Occipital lobe (tissue), 2 donors: Measurements from ENCODE around the gene GAPVD1. TPM values are rescaled to one million over a fixed set of nuclear protein-coding genes. Genes with fewer than 3 reads are reported as not detected.
"Not testable (repeated sequence)": the region's sequence is repeated elsewhere in the genome, so short reads cannot be mapped to it uniquely, and the experiment has no call there.

ENCODE experiments used
- DNase-seq: peaks from one replicate; lab custom pipeline; 2025; lab: John Stamatoyannopoulos, UW
- total RNA-seq: library from RNA; depleted of rRNA; stranded (reverse); fragments of >200 nt; gene quantifications from one replicate; pipeline ENCODE4 v1.2.3, GENCODE V29; 2014

GAPVD1 gene, protein sequence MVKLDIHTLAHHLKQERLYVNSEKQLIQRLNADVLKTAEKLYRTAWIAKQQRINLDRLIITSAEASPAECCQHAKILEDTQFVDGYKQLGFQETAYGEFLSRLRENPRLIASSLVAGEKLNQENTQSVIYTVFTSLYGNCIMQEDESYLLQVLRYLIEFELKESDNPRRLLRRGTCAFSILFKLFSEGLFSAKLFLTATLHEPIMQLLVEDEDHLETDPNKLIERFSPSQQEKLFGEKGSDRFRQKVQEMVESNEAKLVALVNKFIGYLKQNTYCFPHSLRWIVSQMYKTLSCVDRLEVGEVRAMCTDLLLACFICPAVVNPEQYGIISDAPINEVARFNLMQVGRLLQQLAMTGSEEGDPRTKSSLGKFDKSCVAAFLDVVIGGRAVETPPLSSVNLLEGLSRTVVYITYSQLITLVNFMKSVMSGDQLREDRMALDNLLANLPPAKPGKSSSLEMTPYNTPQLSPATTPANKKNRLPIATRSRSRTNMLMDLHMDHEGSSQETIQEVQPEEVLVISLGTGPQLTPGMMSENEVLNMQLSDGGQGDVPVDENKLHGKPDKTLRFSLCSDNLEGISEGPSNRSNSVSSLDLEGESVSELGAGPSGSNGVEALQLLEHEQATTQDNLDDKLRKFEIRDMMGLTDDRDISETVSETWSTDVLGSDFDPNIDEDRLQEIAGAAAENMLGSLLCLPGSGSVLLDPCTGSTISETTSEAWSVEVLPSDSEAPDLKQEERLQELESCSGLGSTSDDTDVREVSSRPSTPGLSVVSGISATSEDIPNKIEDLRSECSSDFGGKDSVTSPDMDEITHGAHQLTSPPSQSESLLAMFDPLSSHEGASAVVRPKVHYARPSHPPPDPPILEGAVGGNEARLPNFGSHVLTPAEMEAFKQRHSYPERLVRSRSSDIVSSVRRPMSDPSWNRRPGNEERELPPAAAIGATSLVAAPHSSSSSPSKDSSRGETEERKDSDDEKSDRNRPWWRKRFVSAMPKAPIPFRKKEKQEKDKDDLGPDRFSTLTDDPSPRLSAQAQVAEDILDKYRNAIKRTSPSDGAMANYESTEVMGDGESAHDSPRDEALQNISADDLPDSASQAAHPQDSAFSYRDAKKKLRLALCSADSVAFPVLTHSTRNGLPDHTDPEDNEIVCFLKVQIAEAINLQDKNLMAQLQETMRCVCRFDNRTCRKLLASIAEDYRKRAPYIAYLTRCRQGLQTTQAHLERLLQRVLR (N-terminal part only)
- 81.6 TPM for total RNA-seq

DNA sequence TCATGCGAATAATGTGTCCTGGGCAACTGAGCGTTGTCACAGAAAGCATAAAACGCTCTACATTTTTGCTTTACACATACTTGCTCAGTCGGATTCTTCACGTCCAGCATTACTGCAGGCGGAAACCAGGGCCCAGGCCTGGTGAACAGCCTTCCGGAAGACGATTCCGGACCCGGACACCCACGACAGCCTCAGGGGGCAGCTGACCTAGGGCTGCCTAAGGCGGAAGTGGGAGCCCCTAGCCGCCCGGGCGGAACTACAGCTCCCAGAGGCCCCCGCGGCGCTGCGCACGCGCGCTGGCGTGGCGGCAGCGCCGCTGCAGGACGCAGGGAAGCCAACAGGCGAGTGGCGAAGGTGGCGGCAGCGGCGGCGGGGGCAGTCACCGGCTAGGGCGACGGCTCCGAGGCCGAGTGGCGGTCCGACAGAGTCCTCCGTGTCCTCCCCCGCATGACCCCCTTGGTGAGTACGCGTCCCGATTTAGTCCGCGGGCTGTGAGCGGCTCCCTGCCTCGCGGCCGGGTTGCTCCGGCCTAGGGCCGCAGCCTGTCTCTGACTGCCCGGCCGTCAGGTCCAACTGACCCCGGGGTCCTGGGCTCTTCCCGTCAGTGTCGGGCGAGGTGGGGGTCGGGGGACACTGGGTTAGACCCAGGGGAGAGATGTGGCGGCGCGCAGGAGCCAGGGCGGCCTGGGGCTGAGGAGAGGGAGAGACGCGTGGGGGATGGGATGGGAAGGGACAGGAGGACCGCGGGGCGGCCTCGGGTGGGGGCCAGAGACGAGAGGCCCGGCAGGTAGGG lies at the start of gene GAPVD1:
GAPVD1 (plus strand) TSS at position 326 of the 793 bp plus-strand sequence. CDS start 37,096 bp downstream, outside the sequence.
- DNase-seq = peak; percentile 83

DNA sequence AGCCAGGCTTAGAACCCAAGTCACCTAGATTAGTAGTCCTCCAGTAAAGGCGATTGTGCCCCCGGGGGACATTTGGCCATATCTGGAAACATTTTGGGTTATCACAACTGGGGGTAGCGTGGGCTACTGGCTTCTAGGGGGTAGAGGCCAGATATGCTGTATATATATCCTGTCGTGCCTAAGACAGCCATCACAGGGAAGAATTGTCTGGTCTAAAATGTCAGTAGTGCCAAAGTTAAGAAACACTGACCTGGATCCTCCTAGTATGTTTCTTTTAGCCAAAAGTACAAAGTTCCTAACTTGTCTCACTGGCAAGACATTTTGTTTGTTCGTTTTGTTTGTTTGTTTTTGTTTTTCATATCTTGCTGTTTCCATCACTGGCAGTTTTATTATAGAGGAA lies 47.4 kb upstream of the GAPVD1 start:
- DNase-seq = no peak

DNA sequence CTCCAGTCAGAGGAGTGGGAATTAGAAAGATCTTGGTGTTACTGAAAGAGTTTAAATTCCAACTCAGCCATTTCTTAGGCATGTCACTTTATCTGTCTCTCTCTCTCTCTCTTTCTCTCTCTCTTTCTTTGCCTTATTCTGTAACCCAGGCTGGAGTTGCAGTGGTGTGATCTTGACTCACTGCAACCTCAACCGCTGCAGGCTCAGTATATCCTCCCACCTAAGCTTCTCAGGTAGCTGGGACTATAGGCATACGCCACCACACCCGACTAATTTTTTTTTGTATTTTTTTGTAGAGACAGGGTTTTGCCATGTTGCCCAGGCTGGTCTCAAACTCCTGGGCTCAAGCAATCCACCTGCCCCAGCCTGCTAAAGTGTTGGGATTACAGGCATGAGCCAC lies 43.0 kb upstream of the GAPVD1 start:
- DNase-seq = no peak

DNA sequence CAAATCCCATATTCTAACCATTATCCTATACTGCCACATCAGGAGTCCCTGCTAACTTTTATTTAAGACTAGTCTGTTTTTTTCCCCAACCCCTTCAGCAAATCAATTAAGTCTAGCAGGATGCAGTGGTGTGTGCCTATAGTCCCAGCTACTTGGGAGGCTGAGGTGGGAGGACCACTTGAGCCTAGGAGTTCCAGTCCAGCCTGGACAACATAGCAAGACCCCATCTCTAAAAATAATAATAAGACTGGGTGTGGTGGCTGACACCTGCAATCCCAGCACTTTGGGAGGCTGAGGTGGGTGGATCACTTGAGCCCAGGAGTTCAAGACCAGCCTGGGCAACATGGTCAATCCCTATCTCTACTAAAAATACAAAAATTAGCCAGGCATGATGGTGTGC lies 36.8 kb upstream of the GAPVD1 start:
- not testable (repeated sequence) for DNase-seq

DNA sequence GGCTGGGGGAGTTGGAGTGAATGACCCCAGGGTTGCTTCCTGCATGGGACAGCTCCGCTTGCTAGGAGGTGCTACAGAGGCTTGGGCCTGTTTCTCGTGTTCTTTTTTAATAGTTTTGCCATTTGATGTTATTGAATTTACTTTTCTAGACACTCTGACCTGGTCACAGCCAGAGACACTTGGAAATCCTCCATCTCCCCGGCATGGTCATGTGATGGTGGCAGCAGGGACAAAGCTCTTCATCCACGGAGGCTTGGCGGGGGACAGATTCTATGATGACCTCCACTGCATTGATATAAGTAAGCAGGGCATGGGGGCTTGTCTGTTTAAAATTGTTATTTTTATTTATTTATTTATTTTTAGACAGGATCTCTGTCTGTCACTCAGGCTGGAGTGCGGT lies 33.9 kb upstream of the GAPVD1 start:
- DNase-seq = no peak

DNA sequence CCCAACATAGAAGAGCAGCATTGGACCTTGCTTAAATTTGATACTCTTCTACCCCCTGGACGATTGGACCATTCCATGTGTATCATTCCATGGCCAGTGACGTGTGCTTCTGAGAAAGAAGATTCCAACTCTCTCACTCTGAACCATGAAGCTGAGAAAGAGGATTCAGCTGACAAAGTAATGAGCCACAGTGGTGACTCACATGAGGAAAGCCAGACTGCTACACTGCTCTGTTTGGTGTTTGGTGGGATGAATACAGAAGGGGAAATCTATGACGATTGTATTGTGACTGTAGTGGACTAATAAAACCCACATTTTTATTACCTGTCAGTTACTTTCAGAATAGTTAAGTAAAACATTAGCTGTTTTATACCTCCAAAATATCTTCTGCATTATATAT lies 27.9 kb upstream of the GAPVD1 start:
- no peak for DNase-seq

DNA sequence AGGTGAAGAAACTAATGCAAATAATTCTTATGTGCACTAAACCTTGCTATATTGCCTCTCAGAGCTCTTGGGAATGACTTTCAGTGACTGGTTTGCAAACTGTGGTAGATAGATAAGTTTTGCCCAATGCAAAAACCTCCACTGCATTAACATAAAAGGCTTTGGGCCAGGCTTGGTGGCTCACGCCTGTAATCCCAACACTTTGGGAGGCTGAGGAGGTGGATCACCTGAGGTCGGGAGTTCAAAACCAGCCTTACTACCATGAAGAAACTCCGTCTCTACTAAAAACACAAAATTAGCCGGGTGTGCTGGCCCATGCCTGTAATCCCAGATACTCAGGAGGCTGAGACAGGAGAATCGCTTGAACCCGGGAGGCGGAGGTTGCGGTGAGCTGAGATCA lies 27.5 kb upstream of the GAPVD1 start:
- not testable (repeated sequence) for DNase-seq

DNA sequence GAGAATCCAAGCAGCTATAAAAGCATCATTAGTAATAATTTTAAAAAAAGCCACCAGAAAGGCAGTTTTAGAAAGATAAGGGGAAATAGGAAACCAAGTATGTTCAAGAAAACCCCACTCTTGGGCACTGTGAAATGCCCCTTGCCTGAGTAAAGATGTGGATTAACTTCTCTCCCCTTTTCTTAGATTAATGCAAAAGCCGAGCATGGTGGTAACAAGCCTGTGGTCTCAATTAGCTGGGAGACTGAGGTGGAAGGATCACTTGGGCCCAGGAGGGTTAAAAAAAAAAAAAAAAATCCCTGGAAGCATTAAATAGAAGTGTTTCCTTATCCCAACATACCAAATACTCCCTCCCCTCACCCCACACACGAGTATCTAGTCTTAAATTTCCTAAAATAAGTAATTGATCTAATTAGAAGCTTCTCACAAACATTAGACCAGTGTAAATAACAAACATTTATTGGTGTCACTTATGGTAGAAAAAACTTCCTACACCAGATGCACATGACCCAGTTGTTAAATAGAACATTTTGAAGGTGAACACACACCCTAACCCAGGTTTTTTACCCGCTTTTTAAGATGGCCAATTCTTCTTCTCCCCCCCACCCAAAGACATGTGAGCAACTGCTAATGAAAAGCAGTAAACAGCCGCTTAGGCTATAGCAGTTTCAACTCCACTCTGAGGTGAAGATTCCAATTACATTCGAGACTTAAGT lies 25.7 kb upstream of the GAPVD1 start:
- no peak for DNase-seq

DNA sequence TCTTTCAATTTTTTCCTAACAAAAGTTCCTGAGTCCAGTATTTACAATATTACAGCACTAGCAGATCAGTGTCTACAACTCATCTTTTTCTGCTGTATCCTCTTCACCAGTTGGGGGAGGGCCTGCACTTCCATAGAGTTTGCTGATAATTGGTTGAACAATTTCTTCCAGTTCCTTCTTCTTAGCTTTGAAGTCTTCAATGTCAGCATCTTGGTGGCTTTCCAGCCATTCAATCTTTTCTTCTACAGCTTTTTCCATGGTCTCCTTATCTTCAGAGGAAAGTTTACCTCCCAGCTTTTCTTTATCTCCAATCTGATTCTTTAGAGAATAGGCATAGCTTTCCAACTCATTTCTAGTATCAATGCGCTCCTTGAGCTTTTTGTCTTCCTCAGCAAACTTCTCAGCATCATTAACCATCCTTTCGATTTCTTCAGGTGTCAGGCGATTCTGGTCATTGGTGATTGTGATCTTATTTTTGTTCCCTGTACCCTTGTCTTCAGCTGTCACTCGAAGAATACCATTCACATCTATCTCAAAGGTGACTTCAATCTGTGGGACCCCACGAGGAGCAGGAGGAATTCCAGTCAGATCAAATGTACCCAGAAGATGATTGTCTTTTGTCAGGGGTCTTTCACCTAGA lies 25.0 kb upstream of the GAPVD1 start:
- DNase-seq = not testable (repeated sequence)

DNA sequence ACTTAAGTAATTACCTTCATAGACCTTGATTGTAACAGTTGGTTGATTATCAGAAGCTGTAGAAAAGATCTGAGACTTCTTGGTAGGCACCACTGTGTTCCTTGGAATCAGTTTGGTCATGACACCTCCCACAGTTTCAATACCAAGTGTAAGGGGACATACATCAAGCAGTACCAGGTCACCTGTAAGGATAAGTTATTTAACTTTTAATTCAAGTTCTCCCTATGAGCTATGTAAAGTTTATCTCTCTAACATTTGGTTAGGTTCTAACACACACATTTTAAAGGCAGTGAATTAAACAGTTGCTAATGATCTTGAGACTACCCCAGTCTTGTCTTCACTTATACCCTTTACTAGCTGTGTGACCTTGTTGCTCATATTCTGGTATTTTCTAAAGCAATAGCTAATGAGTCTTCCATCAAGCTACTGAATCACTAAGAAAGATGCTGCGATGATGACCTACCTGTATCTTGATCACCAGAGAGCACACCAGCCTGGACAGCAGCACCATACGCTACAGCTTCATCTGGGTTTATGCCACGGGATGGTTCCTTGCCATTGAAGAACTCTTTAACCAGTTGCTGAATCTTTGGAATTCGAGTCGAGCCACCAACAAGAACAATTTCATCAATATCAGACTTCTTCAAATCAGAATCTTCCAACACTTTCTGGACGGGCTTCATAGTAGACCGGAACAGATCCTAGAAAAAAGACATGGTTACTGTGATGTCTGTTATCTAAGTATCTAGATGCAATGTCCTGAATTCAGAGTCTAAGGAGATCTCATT lies 23.3 kb upstream of the GAPVD1 start:
- DNase-seq = no peak

DNA sequence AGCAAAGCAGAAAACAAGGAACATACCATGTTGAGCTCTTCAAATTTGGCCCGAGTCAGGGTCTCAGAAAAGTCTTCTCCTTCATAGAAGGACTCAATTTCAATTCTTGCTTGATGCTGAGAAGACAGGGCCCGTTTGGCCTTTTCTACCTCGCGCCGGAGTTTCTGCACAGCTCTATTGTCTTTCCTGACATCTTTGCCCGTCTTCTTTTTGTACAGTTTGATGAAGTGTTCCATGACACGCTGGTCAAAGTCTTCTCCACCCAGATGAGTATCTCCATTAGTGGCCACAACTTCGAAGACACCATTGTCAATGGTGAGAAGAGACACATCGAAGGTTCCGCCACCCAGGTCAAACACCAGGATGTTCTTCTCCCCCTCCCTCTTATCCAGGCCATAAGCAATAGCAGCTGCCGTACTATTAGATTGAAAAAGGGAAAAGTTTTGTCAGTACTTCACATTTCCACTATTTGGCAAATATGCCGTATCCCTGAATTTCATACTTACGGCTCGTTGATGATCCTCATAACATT lies 22.6 kb upstream of the GAPVD1 start:
- DNase-seq = no peak

DNA sequence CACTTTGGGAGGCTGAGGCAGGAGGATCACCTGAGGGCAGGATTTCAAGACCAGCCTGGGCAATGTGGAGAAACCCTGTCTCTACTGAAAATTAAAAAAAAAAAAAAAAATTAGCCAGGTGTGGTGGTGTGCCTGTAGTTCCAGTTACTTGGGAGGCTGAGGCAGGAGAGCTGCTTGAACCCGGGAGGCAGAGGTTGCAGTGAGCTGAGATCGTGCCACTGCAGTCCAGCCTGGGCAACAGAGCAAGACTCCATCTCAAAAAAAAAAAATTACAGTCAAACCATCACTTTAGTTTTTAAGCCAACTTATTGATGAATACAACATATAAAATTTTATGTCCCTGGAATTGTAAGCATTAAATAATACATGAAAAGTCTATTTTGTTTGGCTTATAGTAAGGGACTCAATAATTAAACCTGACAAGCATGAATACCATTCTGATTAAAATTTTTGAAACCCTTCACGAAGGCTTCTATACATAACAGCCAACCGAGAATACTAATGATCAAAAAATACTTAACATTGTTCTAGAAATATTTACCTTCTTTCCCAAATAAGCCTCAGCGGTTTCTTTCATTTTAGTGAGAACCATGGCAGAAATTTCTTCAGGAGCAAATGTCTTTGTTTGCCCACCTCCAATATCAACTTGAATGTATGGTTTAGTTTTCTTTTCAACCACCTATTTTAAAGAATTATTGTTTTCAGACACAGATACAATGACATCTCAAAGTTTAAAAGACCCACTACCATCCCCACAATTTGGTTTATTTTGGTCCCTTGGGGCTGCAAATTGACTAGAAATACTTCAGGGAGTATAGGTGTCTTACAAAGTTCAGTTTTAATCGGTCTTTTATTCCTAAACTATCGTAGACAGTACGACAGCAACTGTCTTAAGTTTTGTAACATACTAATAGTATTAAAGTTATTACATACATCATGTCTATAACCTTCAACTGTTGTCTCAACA lies 21.7 kb upstream of the GAPVD1 start:
- DNase-seq = no peak

DNA sequence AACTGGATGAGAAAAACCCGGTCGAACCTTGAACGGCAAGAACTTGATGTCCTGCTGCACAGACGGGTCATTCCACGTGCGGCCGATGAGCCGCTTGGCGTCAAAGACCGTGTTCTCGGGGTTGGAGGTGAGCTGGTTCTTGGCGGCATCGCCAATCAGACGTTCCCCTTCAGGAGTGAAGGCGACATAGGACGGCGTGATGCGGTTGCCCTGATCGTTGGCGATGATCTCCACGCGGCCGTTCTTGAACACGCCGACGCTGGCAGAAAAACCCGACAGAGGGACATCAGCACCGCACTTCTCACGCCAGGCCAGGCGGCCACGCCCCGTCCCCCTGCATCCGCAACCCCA lies 21.0 kb upstream of the GAPVD1 start:
- no peak for DNase-seq

DNA sequence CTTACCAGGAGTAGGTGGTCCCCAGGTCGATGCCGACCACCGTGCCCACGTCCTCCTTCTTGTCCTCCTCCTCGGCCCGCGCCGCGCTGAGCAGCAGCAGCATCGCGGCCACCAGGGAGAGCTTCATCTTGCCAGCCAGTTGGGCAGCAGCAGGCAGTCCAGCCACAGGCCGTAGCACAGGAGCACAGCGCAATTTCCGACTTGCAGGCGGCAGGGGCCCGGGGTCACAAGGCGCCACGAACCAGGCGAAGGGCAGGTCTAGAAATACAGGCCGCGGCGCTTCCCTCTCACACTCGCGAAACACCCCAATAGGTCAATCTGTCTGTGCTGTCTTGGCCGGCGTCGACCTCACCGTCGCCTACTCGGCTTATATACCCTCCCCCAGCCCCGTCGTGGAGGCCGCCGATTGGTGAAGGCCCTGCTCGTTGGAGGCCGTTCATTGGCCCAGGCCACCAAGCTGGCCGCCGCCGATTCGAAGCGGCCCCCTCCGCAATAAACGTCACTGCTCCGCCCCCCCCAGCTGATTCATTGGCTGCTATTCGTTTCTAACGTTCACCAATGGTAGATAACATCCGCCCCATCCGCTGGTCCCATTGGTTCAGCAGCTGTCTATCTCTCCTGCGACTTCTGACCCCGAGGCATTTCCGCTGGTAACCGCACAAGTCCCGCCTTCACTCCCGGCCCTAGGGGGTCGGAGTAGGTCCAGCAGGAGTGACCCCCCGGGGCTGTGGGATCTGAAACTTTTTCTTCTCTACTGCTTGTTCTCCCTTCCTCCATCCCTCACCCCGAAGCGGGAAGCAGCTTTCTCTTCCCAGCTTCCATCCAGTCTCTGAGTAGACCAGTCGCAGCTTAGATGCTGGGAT lies 20.4 kb upstream of the GAPVD1 start, which contains the start of gene HSPA5:
HSPA5 (minus strand) TSS at position 344 of the 863 bp plus-strand sequence; CDS start at position 127, 217 bp downstream.
- peak; percentile 99 for DNase-seq

DNA sequence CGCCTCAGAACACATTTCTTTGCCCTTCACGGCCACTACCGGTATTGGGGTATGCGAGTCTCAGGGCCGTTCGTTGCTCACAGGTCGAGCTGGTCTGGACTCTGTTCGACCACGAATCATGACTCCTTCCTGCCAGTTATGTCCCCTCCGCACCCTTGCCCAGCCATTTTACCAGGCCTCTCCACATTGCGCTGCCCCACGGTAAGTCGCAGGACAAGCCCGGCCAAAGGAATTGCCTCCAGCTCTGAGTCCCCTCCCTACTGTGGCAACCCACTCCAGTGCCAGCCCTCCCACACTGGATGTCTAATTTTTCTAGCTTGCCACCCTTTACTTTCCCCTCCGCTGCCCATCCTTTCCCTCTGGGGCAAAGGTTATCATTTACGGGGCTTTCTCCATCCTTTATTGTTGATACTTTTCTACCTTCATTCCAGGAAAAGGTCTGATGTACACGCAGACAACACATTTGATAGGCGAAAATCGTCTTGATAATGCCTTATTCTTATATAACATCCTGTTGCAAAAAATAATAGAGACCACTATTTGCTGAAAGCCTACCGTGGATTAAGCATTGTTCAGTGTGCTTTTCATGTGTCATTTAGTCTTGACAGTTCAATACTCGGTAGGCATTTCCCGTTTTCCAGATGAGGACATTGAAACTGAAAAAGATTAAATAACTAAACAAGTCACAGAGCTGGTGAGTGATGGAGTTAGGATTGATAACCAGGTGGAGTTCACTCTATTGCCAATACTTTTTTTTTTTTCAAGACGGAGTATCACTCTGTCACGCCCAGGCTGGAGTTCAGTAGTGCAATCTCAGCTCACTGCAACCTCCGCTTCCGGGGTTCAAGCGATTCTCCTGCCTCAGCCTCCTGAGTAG lies 19.5 kb upstream of the GAPVD1 start:
- DNase-seq = peak; percentile 52
